NOMO-1 treated with dmso at 0.1 percent for 144 hours (cell line): ENCODE measurements around the gene FEV.

Source experiments
- DNase-seq: peaks from one replicate; lab custom pipeline; 2025; ENCODE audit not compliant: unreplicated experiment; lab: John Stamatoyannopoulos, UW

FEV gene

GRCh38 chr2:218985021-218985324 is at the start of gene FEV:
TSS of gene FEV (minus strand) at chr2:218985184. CDS start at chr2:218985075, 109 bp downstream.
- DNase-seq, result no peak

GRCh38 chr2:219032051-219032745 is 47.2 kb upstream of the FEV start:
- DNase-seq, result no peak

- no peak for DNase-seq
These were observed 46.2 kb upstream of the FEV start for GRCh38 chr2:219031005-219031738.

- no peak for DNase-seq
These were observed 45.4 kb upstream of the FEV start for GRCh38 chr2:219030177-219030940.

- peak; percentile 22 for DNase-seq
These were observed 44.8 kb upstream of the FEV start for GRCh38 chr2:219029829-219030165.

- DNase-seq, result no peak
These were observed 44.2 kb upstream of the FEV start for GRCh38 chr2:219028996-219029828.

GRCh38 chr2:219028141-219028540 is 43.2 kb upstream of the FEV start:
- no peak for DNase-seq

- DNase-seq, result no peak
These were observed 42.6 kb upstream of the FEV start for GRCh38 chr2:219027511-219028055.

- DNase-seq, result no peak
These were observed 42.0 kb upstream of the FEV start for GRCh38 chr2:219026946-219027345.

GRCh38 chr2:219025637-219026585 is 40.9 kb upstream of the FEV start:
- DNase-seq, result no peak

GRCh38 chr2:219024059-219024458 is 39.1 kb upstream of the FEV start:
- no peak for DNase-seq

GRCh38 chr2:219023045-219023605 is 38.1 kb upstream of the FEV start:
- no peak for DNase-seq

GRCh38 chr2:219022616-219023015 is 37.6 kb upstream of the FEV start:
- no peak for DNase-seq

- DNase-seq, result no peak
These were observed 37.1 kb upstream of the FEV start for GRCh38 chr2:219022041-219022440.

- no peak for DNase-seq
These were observed 36.6 kb upstream of the FEV start for GRCh38 chr2:219021591-219021990.

GRCh38 chr2:219020604-219021365 is 35.8 kb upstream of the FEV start:
- DNase-seq, result no peak

- no peak for DNase-seq
These were observed 34.5 kb upstream of the FEV start for GRCh38 chr2:219019436-219019835.

- DNase-seq, result no peak
These were observed 33.7 kb upstream of the FEV start for GRCh38 chr2:219018726-219019125.

- DNase-seq, result no peak
These were observed 33.3 kb upstream of the FEV start for GRCh38 chr2:219018286-219018685.
